Measurements from ENCODE around the gene SNRPN. TPM values are rescaled to one million over a fixed set of nuclear protein-coding genes. Genes with fewer than 3 reads are reported as not detected.

SNRPN gene
- total and polyA plus RNA-seq, 2 of the 4 experiments (the other 2 are of a cell fraction) = 123 to 185 TPM

- WGBS, 2 experiments (ENCODE audit: extremely low coverage in 2 of 2, insufficient read length in 1 of 2) = 60% methylated on average over 1 of the region's 1 CpG; no CpG with 5 or more reads in 1 of the 2 experiments
- H2AK9ac ChIP-seq (replicated peaks; ENCODE audit: low read depth, low read length, poor library complexity) = no peak overlapping the region
- H4K91ac ChIP-seq (ENCODE audit: insufficient read depth, low read depth, low read length) = no peak overlapping the region
- H4K8ac ChIP-seq (ENCODE audit: low read depth in 2 of 2, low read length in 2 of 2) = no peak overlapping the region
- H3K9ac ChIP-seq (ENCODE audit: low read depth, low read length) = no peak overlapping the region
- H3K23ac ChIP-seq (ENCODE audit: low read depth, low read length) = no peak overlapping the region
- ATAC-seq (ENCODE audit: low read depth) (no peak), DNase-seq (no peak)
- no peak overlapping the region for H2BK20ac ChIP-seq (ENCODE audit: low read depth, low read length)
- H4K5ac ChIP-seq (ENCODE audit: low read depth, low read length) = no peak overlapping the region
- no peak overlapping the region for H3K4me3 ChIP-seq (ENCODE audit: insufficient read depth, low read depth, low read length)
- H3K4me2 ChIP-seq (ENCODE audit: low read depth, low read length) = no peak overlapping the region
- CTCF ChIA-PET = interaction anchor here (1.6 kb wide), 1 partner anchor 10 kb away, joined by 3 read pairs; no protein-coding TSS in a partner anchor
- no peaks in the 10 kb centered on the region for H3K27me3 ChIP-seq (ENCODE audit: control insufficient read depth, insufficient read depth, low read length)
- no peak overlapping the region for H3K4ac ChIP-seq (ENCODE audit: low read depth, low read length)
- H2BK15ac ChIP-seq (ENCODE audit: low read depth, low read length) = no peak overlapping the region
- H3K56ac ChIP-seq (ENCODE audit: extremely low read depth, insufficient read depth, low read length) = no peak overlapping the region
- no peak overlapping the region for H2AK5ac ChIP-seq (ENCODE audit: low read depth, low read length)
- POLR2A ChIA-PET (ENCODE audit: unreplicated experiment) = no interaction called here
- no peak overlapping the region for H2AFZ ChIP-seq (replicated peaks; ENCODE audit: low read length, poor library complexity)
- no peak overlapping the region for H3K27ac ChIP-seq (ENCODE audit: insufficient read depth, low read length)
- BruUV-seq (replicated peaks) = no TSS peak
- no peaks in the 10 kb centered on the region; a peak in 1 of 4 replicates for H3K79me1 ChIP-seq (ENCODE audit: low read depth in 1 of 2, low read length in 2 of 2)
- intact Hi-C loops (cut with micrococcal nuclease) (no loop called here), dilution Hi-C loops (cut with HindIII; ENCODE audit: low sequenced_read_pairs, unreplicated experiment) (no loop called here), in situ Hi-C loops (cut with MboI; ENCODE audit: low sequenced_read_pairs) (no loop called here)
- no peak overlapping the region for H2BK5ac ChIP-seq (ENCODE audit: low read depth, low read length, poor library complexity, severe bottlenecking)
- H2BK120ac ChIP-seq (ENCODE audit: low read depth, low read length) = no peak overlapping the region
- no peak overlapping the region for H3K14ac ChIP-seq (replicated peaks; ENCODE audit: low read depth, low read length)
- H3K9me3 ChIP-seq (ENCODE audit: control insufficient read depth, insufficient read depth, low read length) = no peaks in the 10 kb centered on the region
- H3K4me1 ChIP-seq (ENCODE audit: control insufficient read depth, insufficient read depth, low read length) = no peaks in the 10 kb centered on the region; the same call in 1 of the 2 replicates
- H3K36me3 ChIP-seq (ENCODE audit: control insufficient read depth, insufficient read depth, low read length) = no peaks in the 10 kb centered on the region
- TF ChIP-seq RAD21 (IDR thresholded peaks at IDR 0.05; ENCODE audit: low read length) = no peak
- no peak for TF ChIP-seq NFE2L2 (IDR thresholded peaks at IDR 0.05; ENCODE audit: low read depth, low read length)
- no peak for TF ChIP-seq FOS (IDR thresholded peaks at IDR 0.05; ENCODE audit: low read depth, low read length)
- no peak for TF ChIP-seq POLR2A (IDR thresholded peaks at IDR 0.05; ENCODE audit: low read depth, low read length)
- no peak for TF ChIP-seq BHLHE40 (IDR thresholded peaks at IDR 0.05; ENCODE audit: low read depth, low read length)
- TF ChIP-seq SMC3 (IDR thresholded peaks at IDR 0.05; ENCODE audit: low read depth, low read length) = no peak
- TF ChIP-seq CTCF (conservative IDR thresholded peaks at IDR 0.05; ENCODE audit: low read depth, low read length) = no peak
- TF ChIP-seq USF2 (IDR thresholded peaks at IDR 0.05; ENCODE audit: low read depth, low read length) = no peak
- TF ChIP-seq RCOR1 (IDR thresholded peaks at IDR 0.05; ENCODE audit: insufficient replicate concordance, low read length) = no peak
- no peak for TF ChIP-seq MAZ (IDR thresholded peaks at IDR 0.05; ENCODE audit: borderline replicate concordance, low read depth, low read length)
- TF ChIP-seq MAFK (IDR thresholded peaks at IDR 0.05; ENCODE audit: low read depth, low read length) = no peak
- no peak for TF ChIP-seq MXI1 (IDR thresholded peaks at IDR 0.05; ENCODE audit: borderline replicate concordance, low read depth, low read length)
- TF ChIP-seq RFX5 (IDR thresholded peaks at IDR 0.05; ENCODE audit: low read depth, low read length) = no peak
- no peak for TF ChIP-seq CEBPB (IDR thresholded peaks at IDR 0.05; ENCODE audit: low read depth, low read length)
- no peaks in the 10 kb centered on the region for H3K9me1 ChIP-seq (ENCODE audit: insufficient read depth, low read length)
- no peak overlapping the region for H3K18ac ChIP-seq (ENCODE audit: low read depth, low read length)
- H4K20me1 ChIP-seq (ENCODE audit: insufficient read depth, low read length) = no peaks in the 10 kb centered on the region
These were observed 11.4 kb upstream of the SNRPN start for GRCh38 chr15:24943361-24943760.
